GM10248 (cell line): ENCODE data around the gene ASB16.

Experiments
- CTCF ChIA-PET: fragments of 300-600 bp; sonication (Branson Sonifier 250); formaldehyde crosslinking; extraction: SDS; loops from one replicate; lab custom pipeline; 2021; ENCODE audit warnings: antibody characterized with exemption; lab: Yijun Ruan, JAX
- POLR2A ChIA-PET: fragments of 350-650 bp; sonication (Branson Sonifier 250); formaldehyde crosslinking; extraction: SDS; loops from one replicate; lab custom pipeline; 2020; ENCODE audit warnings: antibody characterized with exemption; lab: Yijun Ruan, JAX
- DNase-seq: peaks from one replicate; pipeline ENCODE4 v3.0.0; 2012; ENCODE audit errors: extremely low spot score
- TF ChIP-seq, protein P1 (sequence below): IDR thresholded peaks from 2 replicates; pipeline ENCODE4 v1.5.1; 2012; ENCODE audit warnings: mild to moderate bottlenecking, low read depth; ENCODE audit errors: extremely low read depth, missing control alignments, control extremely low read depth

ASB16 gene

DNA sequence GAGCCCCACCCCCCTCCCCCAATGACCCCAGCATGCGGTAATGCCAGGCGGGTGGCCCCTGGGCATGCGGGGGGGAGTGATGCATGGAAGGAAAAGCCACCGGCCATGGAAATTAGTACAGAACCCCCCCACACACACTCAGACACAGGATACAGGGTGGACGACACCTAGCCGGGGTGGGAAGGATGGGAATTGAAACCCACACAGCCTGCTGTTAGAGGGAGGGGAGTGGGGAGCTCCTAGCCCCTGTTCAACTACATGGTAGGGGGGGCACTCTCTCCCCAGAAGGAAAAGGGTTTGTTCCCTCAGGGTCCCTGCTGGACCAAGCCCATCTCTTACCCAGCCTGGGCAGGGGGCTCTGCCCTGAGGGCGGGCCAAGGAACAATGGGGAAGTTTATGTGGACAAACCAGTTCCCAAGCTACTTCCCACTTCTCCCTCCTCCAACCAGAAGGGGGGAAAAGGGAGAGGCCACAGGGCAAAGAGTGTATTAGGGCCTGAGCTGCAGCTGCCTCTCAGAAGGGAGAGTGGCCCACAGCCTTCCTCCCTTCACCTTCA is 21.5 kb downstream of the ASB16 start:
- TF ChIP-seq, protein P1, sequence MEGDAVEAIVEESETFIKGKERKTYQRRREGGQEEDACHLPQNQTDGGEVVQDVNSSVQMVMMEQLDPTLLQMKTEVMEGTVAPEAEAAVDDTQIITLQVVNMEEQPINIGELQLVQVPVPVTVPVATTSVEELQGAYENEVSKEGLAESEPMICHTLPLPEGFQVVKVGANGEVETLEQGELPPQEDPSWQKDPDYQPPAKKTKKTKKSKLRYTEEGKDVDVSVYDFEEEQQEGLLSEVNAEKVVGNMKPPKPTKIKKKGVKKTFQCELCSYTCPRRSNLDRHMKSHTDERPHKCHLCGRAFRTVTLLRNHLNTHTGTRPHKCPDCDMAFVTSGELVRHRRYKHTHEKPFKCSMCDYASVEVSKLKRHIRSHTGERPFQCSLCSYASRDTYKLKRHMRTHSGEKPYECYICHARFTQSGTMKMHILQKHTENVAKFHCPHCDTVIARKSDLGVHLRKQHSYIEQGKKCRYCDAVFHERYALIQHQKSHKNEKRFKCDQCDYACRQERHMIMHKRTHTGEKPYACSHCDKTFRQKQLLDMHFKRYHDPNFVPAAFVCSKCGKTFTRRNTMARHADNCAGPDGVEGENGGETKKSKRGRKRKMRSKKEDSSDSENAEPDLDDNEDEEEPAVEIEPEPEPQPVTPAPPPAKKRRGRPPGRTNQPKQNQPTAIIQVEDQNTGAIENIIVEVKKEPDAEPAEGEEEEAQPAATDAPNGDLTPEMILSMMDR, result no peak
- CTCF ChIA-PET, result interaction anchor here (2.1 kb wide), 1 partner anchor 18 kb away, joined by 9 read pairs; no protein-coding TSS in a partner anchor
- no peak for DNase-seq
- POLR2A ChIA-PET, result no interaction called here

DNA sequence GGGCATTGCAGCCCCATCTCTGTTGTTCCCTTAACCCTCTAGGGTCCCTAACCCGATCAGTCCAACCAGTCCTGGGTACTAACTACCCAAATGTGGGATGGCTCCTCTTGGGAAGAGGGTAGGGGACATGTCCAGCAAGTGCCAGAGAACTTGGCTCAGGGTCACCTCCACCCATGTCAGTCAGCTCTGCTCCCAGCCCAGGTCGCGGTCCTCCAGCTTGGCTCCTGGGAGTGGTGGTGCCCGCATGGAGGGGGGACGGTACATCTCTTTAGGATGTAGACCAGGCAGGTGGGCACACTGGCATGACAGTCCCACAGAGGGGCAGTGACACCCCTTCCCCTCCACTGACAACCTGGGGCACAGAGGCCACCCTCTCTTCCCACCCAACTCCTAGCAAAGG is 22.2 kb downstream of the ASB16 start:
- ChIA-PET POLR2A (no interaction called here), CTCF (interaction anchor here (2.1 kb wide), 1 partner anchor 17 kb away, joined by 9 read pairs; no protein-coding TSS in a partner anchor)
- TF ChIP-seq, protein P1, result no peak
- no peak for DNase-seq

DNA sequence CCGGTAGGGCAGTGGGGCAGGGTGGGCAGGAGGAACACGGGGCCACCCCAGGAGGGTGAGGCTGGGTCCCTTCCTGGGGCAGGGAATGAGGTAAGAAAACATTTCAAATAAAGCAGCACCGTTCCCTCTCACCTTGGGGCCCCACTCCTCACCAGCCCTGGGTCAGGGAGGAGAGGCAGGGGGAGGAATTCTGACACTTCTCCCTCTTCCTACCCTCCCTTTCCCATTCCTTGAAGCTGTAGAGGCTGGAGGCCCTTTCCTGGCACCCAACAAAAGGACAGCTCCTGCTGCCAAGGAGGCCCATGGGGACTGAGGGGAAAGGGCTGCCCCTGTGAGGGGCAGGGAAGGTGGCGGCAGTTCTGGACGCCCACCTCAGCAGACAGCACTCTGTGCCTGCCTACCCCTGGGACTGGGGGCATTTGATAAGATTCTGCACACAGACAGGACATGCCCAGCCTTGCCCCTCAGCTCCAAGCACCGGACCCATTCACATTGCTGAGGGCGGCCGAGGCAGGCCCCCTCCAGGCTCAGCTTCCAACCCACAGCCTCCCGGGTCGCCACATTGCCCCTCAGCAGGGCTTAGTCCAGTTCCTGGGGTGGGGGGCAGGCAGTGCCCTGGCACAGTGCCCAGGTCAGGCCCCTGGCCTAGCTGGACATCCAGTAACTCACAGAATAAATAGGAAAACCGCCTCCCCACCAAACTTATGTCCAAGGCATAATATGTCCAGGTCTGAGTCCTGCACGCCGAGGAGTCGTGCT is 23.0 kb downstream of the ASB16 start:
- CTCF ChIA-PET, result interaction anchor here (1.3 to 1.8 kb wide), 2 partner anchors 11 to 25 kb away, joined by 3 to 7 read pairs; no protein-coding TSS in a partner anchor
- POLR2A ChIA-PET, result no interaction called here
- TF ChIP-seq, protein P1, result no peak
- DNase-seq, result no peak

DNA sequence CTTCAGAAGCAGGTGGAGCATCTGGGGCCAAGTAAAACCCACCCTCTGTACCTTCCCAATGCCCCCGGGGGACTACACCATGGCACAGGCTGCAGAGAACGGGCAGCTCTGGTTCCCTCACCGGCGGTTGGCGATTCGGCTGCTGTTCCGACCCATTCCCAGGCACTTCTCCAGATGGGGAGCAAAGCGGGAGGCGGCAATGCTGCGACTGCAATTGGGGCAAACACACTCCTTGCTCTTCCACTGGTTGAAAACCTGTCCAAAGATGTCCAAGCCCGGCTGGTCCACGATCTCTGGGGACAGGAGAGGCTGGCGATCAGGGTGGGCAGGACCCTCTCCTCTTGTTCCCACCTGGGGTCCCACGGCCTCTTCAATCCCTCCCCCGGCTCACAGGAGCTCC is 26.6 kb downstream of the ASB16 start:
- TF ChIP-seq, protein P1, result no peak
- DNase-seq, result no peak
- CTCF ChIA-PET, result interaction anchor here (6.5 kb wide), 1 partner anchor 14 kb away, joined by 61 read pairs; no protein-coding TSS in a partner anchor
- POLR2A ChIA-PET, result no interaction called here

DNA sequence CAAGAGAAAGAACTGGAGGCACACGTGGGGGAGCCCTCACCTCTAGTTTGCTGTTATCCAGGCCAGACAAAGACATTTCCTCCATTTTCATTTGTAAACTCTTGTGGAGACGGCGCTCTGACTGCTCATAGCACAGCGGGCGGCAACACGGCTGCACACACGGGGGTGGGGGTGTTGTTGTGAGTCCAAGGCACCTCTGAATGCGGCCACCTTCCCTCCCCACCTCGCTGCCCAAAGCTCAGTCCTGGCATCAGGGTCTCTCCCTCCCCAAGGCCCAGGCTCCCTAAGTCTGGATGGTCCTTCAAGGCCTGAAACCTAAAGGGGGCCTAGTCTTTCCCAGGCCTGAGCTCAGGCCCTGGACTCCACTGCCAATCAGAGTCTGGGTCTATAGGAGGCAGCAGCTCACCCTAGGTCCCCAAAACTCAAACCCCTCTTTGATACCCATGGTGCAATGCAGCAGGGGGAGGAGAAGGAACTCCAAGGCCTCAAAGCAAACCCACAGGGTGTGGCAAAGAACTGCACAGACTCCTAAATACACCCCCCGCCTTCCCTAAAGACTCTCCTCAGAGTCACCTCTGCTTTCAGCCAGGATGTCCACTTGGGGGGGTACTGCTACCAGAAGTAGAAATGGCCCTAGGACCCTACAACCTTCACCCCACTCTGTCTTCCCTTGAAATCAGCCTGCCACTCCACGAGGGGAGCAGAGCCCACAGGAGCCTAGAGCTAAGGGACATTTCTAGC is 27.6 kb downstream of the ASB16 start:
- POLR2A ChIA-PET, result interaction anchor here (0.6 to 1.2 kb wide), 2 partner anchors 13 to 18 kb away, joined by 4 to 9 read pairs; no protein-coding TSS in a partner anchor
- TF ChIP-seq, protein P1, result peak; percentile 16
- DNase-seq, result peak; percentile 67
- CTCF ChIA-PET, result interaction anchor here (0.9 to 6.5 kb wide), 7 partner anchors 10 to 154 kb away, joined by 3 to 61 read pairs (median 6); partner anchors contain the start of gene GRN
